GM19035 (cell line): ENCODE measurements around the gene EXT2.

Experiments
- ATAC-seq: cut with Tn5 transposase; IDR thresholded peaks from one replicate; pipeline ENCODE4 v1.9.1; 2021; ENCODE audit not compliant: unreplicated experiment

The EXT2 gene

GRCh38 chr11:44264438-44264749 lies 168.9 kb downstream of the EXT2 start:
- ATAC-seq: no peak

GRCh38 chr11:44264761-44265160 lies 169.3 kb downstream of the EXT2 start:
- ATAC-seq: no peak

- no peak for ATAC-seq
Observed at GRCh38 chr11:44266056-44266780, 170.7 kb downstream of the EXT2 start.

- no peak for ATAC-seq
Observed at GRCh38 chr11:44267006-44267749, 171.7 kb downstream of the EXT2 start.

GRCh38 chr11:44267750-44268613 lies 172.5 kb downstream of the EXT2 start:
- ATAC-seq: no peak

- no peak for ATAC-seq
Observed at GRCh38 chr11:44268614-44269080, 173.2 kb downstream of the EXT2 start.

GRCh38 chr11:44269369-44270351 lies 174.2 kb downstream of the EXT2 start:
- ATAC-seq: no peak

- no peak for ATAC-seq
Observed at GRCh38 chr11:44270403-44271273, 175.2 kb downstream of the EXT2 start.

GRCh38 chr11:44271286-44271685 lies 175.8 kb downstream of the EXT2 start:
- no peak for ATAC-seq

- no peak for ATAC-seq
Observed at GRCh38 chr11:44274404-44274803, 178.9 kb downstream of the EXT2 start.

- ATAC-seq: no peak
Observed at GRCh38 chr11:44275241-44275640, 179.8 kb downstream of the EXT2 start.

- ATAC-seq: no peak
Observed at GRCh38 chr11:44275961-44276550, 180.6 kb downstream of the EXT2 start.

- no peak for ATAC-seq
Observed at GRCh38 chr11:44277196-44278090, 182.0 kb downstream of the EXT2 start.

GRCh38 chr11:44279483-44279882 lies 184.0 kb downstream of the EXT2 start:
- no peak for ATAC-seq

GRCh38 chr11:44280257-44280656 lies 184.8 kb downstream of the EXT2 start:
- no peak for ATAC-seq

GRCh38 chr11:44281151-44281550 lies 185.7 kb downstream of the EXT2 start:
- no peak for ATAC-seq

GRCh38 chr11:44282620-44283019 lies 187.1 kb downstream of the EXT2 start:
- ATAC-seq: no peak

GRCh38 chr11:44285756-44286155 lies 190.3 kb downstream of the EXT2 start:
- no peak for ATAC-seq
